Left hindlimb (tissue), 1 donor: Measurements from ENCODE around the gene ROGDI.

Source experiments
- DNase-seq: peaks from one replicate; pipeline ENCODE4 v3.0.0-alpha.2; 2018

Gene ROGDI

GRCh38 chr16:4765511-4766474 lies 36.6 kb downstream of the ROGDI start:
- no peak for DNase-seq

- DNase-seq = no peak
Measured at GRCh38 chr16:4763791-4764190, 38.6 kb downstream of the ROGDI start.

- no peak for DNase-seq
Measured at GRCh38 chr16:4762205-4762604, 40.2 kb downstream of the ROGDI start.

- DNase-seq = no peak
Measured at GRCh38 chr16:4760221-4760910, 42.1 kb downstream of the ROGDI start.

GRCh38 chr16:4755687-4756086 lies 46.7 kb downstream of the ROGDI start:
- DNase-seq = no peak

GRCh38 chr16:4754865-4755264 lies 47.6 kb downstream of the ROGDI start:
- DNase-seq = no peak

- DNase-seq = no peak
Measured at GRCh38 chr16:4753227-4753626, 49.2 kb downstream of the ROGDI start.

- no peak for DNase-seq
Measured at GRCh38 chr16:4752351-4753100, 49.9 kb downstream of the ROGDI start.

- DNase-seq = no peak
Measured at GRCh38 chr16:4750896-4751295, 51.5 kb downstream of the ROGDI start.

- no peak for DNase-seq
Measured at GRCh38 chr16:4749700-4750257, 52.7 kb downstream of the ROGDI start.

- no peak for DNase-seq
Measured at GRCh38 chr16:4748682-4749411, 53.6 kb downstream of the ROGDI start.

GRCh38 chr16:4747906-4748681 lies 54.3 kb downstream of the ROGDI start:
- DNase-seq = no peak

GRCh38 chr16:4746991-4747574 lies 55.4 kb downstream of the ROGDI start:
- DNase-seq = peak; percentile 54
